ENCODE data around the gene IGSF21. TPM values are rescaled to one million over a fixed set of nuclear protein-coding genes. Genes with fewer than 3 reads are reported as not detected.

The IGSF21 gene
- total and polyA plus RNA-seq, 2 of the 4 experiments (the other 2 are of a cell fraction): not detected

GRCh38 chr1:18376661-18377060 is 269.1 kb downstream of the IGSF21 start:
- no peaks in the 10 kb centered on the region for H3K36me3 ChIP-seq (ENCODE audit: control insufficient read depth, insufficient read depth, low read length)
- no peak overlapping the region for H3K56ac ChIP-seq (ENCODE audit: extremely low read depth, insufficient read depth, low read length)
- peaks cover 54% of the 10 kb centered on the region for H3K9me3 ChIP-seq (ENCODE audit: control insufficient read depth, insufficient read depth, low read length)
- H3K27me3 ChIP-seq (ENCODE audit: control insufficient read depth, insufficient read depth, low read length): no peaks in the 10 kb centered on the region
- ChIA-PET CTCF (no interaction called here), POLR2A (ENCODE audit: unreplicated experiment) (no interaction called here)
- H3K79me1 ChIP-seq (ENCODE audit: low read depth in 1 of 2, low read length in 2 of 2): no peaks in the 10 kb centered on the region
- no TSS peak for BruUV-seq (replicated peaks)
- no peak overlapping the region for H2BK120ac ChIP-seq (ENCODE audit: low read depth, low read length)
- in situ Hi-C loops (cut with MboI; ENCODE audit: low sequenced_read_pairs): no loop called here
- no peak overlapping the region for H3K4ac ChIP-seq (ENCODE audit: low read depth, low read length)
- intact Hi-C loops (cut with micrococcal nuclease): no loop called here
- no peak overlapping the region for H3K18ac ChIP-seq (ENCODE audit: low read depth, low read length)
- H4K5ac ChIP-seq (ENCODE audit: low read depth, low read length): no peak overlapping the region
- no peak overlapping the region for H3K4me2 ChIP-seq (ENCODE audit: low read depth, low read length)
- H3K14ac ChIP-seq (replicated peaks; ENCODE audit: low read depth, low read length): no peak overlapping the region
- H2AFZ ChIP-seq (replicated peaks; ENCODE audit: low read length, poor library complexity): no peak overlapping the region
- no peak overlapping the region for H3K9ac ChIP-seq (ENCODE audit: low read depth, low read length)
- H3K9me1 ChIP-seq (ENCODE audit: insufficient read depth, low read length): no peaks in the 10 kb centered on the region
- no peak overlapping the region for H2BK5ac ChIP-seq (ENCODE audit: low read depth, low read length, poor library complexity, severe bottlenecking)
- H2AK5ac ChIP-seq (ENCODE audit: low read depth, low read length): no peak overlapping the region
- no peak overlapping the region for H2BK15ac ChIP-seq (ENCODE audit: low read depth, low read length)
- dilution Hi-C loops (cut with HindIII; ENCODE audit: low sequenced_read_pairs, unreplicated experiment): no loop called here
- no peak overlapping the region for H2AK9ac ChIP-seq (replicated peaks; ENCODE audit: low read depth, low read length, poor library complexity)
- H4K91ac ChIP-seq (ENCODE audit: insufficient read depth, low read depth, low read length): no peak overlapping the region
- no peak for ATAC-seq (ENCODE audit: low read depth)
- H3K4me3 ChIP-seq (ENCODE audit: insufficient read depth, low read depth, low read length): no peak overlapping the region
- no peaks in the 10 kb centered on the region for H3K4me1 ChIP-seq (ENCODE audit: control insufficient read depth, insufficient read depth, low read length)
- no peak overlapping the region for H3K23ac ChIP-seq (ENCODE audit: low read depth, low read length)
- no peak overlapping the region for H3K27ac ChIP-seq (ENCODE audit: insufficient read depth, low read length)
- no peak overlapping the region for H4K8ac ChIP-seq (ENCODE audit: low read depth in 2 of 2, low read length in 2 of 2)
- H2BK20ac ChIP-seq (ENCODE audit: low read depth, low read length): no peak overlapping the region
- no peaks in the 10 kb centered on the region for H4K20me1 ChIP-seq (ENCODE audit: insufficient read depth, low read length)
- no peak for DNase-seq
- WGBS, 2 experiments (ENCODE audit: extremely low coverage in 2 of 2, insufficient read length in 1 of 2): 83% methylated on average over 19 of the region's 24 CpGs; no CpG with 5 or more reads in 1 of the 2 experiments
- TF ChIP-seq, protein P1, sequence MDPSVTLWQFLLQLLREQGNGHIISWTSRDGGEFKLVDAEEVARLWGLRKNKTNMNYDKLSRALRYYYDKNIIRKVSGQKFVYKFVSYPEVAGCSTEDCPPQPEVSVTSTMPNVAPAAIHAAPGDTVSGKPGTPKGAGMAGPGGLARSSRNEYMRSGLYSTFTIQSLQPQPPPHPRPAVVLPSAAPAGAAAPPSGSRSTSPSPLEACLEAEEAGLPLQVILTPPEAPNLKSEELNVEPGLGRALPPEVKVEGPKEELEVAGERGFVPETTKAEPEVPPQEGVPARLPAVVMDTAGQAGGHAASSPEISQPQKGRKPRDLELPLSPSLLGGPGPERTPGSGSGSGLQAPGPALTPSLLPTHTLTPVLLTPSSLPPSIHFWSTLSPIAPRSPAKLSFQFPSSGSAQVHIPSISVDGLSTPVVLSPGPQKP (IDR thresholded peaks at IDR 0.05; ENCODE audit: borderline replicate concordance, low read depth, low read length): no peak
- TF ChIP-seq NFE2L2 (IDR thresholded peaks at IDR 0.05; ENCODE audit: low read depth, low read length) (no peak), FOS (IDR thresholded peaks at IDR 0.05; ENCODE audit: low read depth, low read length) (no peak), CEBPB (IDR thresholded peaks at IDR 0.05; ENCODE audit: low read depth, low read length) (no peak), BHLHE40 (IDR thresholded peaks at IDR 0.05; ENCODE audit: low read depth, low read length) (no peak), MAFK (IDR thresholded peaks at IDR 0.05; ENCODE audit: low read depth, low read length) (no peak)
- TF ChIP-seq, protein P2, sequence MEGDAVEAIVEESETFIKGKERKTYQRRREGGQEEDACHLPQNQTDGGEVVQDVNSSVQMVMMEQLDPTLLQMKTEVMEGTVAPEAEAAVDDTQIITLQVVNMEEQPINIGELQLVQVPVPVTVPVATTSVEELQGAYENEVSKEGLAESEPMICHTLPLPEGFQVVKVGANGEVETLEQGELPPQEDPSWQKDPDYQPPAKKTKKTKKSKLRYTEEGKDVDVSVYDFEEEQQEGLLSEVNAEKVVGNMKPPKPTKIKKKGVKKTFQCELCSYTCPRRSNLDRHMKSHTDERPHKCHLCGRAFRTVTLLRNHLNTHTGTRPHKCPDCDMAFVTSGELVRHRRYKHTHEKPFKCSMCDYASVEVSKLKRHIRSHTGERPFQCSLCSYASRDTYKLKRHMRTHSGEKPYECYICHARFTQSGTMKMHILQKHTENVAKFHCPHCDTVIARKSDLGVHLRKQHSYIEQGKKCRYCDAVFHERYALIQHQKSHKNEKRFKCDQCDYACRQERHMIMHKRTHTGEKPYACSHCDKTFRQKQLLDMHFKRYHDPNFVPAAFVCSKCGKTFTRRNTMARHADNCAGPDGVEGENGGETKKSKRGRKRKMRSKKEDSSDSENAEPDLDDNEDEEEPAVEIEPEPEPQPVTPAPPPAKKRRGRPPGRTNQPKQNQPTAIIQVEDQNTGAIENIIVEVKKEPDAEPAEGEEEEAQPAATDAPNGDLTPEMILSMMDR (conservative IDR thresholded peaks at IDR 0.05; ENCODE audit: low read depth, low read length): no peak

Data from IMR-90 (cell line).